GM11168 (cell line): ENCODE data around the gene ARHGDIB.

Experiments used
- in situ Hi-C: fragments of 300-500 bp; cut with MboI; formaldehyde crosslinking; loops from one replicate; pipeline ENCODE4 v1.12.0; 2022; ENCODE audit warnings: low sequenced_read_pairs; ENCODE audit not compliant: unreplicated experiment

Gene ARHGDIB

DNA sequence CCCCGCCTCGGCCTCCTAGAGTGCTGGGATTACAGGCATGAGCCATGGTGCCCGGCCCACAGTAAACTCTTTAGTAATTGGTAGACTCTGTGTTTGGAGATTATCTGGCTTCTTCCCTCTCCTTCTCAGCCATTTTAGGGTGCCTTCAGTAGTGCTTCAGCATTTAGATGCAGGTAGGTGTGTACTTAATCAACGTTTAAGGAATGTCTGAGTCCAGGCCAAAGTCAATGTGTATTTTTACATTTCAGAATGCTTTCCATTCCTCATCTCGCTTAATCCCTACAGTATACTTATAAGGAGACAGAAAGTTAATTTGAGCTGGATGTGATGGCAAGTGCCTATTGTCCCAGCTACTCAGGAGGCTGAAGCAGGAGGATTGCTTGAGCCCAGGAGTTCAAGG lies 55.3 kb downstream of the ARHGDIB start:
- in situ Hi-C loops: no loop called here

DNA sequence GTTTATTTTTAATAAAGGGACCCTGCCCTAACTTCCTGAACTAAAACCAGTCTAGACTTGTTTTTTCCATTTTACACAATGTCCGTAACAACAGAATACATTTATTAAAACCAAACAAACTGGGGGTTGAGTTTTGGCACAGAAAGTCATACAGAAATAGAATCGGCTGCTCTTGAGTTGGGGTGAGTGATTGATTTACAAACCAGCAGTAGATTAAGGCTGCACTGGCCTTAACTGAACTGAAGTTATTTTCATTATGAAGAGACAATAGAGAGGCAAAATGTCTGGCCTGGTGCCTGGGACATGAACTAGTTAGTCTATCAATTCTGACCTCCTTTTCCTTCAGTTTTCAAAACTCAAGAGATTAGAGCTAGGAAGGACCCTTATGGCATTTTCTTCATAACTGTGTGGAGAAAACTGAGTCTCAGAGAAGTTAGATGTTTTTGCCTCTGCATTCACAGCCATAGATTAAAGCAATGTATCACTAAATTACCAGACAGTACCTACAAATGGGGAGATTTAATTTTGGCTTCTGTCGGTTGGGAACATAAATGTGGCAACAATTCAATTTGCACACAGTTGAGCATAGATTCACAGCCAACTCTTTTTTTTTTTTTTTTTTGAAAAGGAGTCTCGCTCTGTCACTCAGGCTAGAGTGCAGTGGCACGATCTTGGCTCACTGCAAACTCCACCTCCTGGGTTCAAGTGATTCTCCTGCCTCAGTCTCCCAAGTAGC lies 56.0 kb downstream of the ARHGDIB start:
- in situ Hi-C loops: no loop called here

GRCh38 chr12:14904854-14905253 lies 56.5 kb downstream of the ARHGDIB start:
- in situ Hi-C loops: no loop called here

- in situ Hi-C loops: no loop called here
Observed at GRCh38 chr12:14903386-14904098, 57.9 kb downstream of the ARHGDIB start.

DNA sequence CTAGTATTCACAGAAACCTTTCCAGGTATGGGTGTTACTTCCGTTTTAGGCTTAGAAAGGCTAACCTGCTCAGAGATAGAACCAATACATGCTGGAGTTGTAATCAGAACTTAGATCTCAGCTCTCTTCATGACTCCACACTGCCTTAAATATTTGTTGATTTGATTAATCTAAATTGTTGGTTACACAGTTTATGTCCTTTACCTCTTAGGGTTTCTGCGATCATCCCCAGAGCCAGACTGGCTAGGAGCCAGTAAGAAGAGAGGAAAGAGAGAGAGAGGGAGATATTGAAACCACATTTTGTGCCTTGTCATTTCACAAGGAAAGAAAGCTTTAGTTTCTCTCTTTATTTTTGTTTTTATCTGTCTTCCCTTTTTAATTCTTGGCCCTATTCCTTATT lies 58.9 kb downstream of the ARHGDIB start:
- in situ Hi-C loops: no loop called here

- in situ Hi-C loops: no loop called here
Observed at GRCh38 chr12:14901228-14901562, 60.2 kb downstream of the ARHGDIB start.

- in situ Hi-C loops: no loop called here
Observed at GRCh38 chr12:14900521-14901227, 60.7 kb downstream of the ARHGDIB start.

- in situ Hi-C loops: no loop called here
Observed at GRCh38 chr12:14896521-14897169, 64.8 kb downstream of the ARHGDIB start.

GRCh38 chr12:14893506-14894250 lies 67.7 kb downstream of the ARHGDIB start:
- in situ Hi-C loops: no loop called here

DNA sequence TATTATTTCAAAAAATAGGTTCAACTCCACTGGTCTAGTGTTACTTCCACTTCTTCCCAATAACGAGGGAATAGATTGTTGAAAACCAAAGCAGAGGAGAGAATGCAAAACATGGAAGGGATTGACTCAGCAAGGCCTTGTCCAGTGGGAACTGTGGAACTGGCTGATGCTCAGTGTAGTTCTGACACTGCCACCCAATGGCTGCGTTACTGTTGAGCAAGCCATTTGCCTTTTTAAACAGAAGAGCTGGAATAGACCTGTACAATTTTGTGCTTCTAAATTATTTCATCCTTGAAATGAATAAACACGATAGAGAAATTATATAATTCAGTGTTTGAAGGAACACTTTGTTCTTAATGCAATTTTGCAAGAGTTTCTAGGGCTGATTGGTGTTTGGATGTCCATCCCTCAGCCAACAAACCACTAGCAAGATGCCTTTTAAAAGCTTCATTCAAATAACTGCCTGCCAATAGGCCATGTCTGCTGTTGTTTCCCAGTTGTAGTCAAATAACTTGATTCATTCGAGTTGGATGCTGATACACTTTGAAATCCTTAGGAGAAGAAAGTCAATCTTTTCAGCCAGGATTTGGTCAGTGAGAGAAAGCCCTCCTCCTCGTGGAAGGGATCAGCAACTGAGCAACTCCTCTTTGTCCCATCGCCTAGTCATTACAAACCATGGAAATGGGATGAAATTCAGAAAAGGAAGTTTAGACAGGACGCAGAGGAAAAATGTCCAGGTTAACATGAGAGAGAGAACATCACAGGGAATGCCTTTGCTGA lies 68.5 kb downstream of the ARHGDIB start:
- in situ Hi-C loops: no loop called here
